Measurements from ENCODE around the gene SORBS1. TPM values are rescaled to one million over a fixed set of nuclear protein-coding genes. Genes with fewer than 3 reads are reported as not detected.
A peak's percentile ranks its signal among the peaks of the same experiment; 100 is the strongest.

Gene SORBS1
- total RNA-seq, 1 experiment from 2014 or later = 39.9 TPM

DNA sequence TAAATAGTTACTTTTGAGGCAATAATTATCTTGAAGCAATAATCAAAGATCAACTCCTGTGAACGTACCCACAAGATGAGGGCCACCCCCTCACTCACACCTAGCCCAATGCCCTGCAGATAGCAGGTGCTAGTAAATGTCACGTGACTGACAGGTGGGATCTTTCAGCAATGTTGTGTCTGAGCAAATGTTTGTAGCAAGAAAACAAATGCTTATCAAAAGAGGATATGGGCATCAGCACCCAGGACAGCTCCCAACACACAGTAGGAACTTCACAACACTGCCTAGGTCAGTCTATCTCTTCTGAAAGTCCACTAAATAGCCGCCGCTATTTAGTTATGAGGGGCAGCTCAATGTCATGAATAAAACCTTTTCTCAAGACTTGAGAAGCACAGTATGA, 149.5 kb downstream of the SORBS1 start (continued):
- TF ChIP-seq NR2C2 (CRISPR knock-in tag; IDR thresholded peaks at IDR 0.05) (no peak), CBFB (CRISPR knock-in tag; IDR thresholded peaks at IDR 0.05; ENCODE audit: low read depth) (no peak), ZNF416 (CRISPR knock-in tag; IDR thresholded peaks at IDR 0.05) (no peak), TP53 (CRISPR knock-in tag; IDR thresholded peaks at IDR 0.05) (no peak), ZNF138 (CRISPR knock-in tag; conservative IDR thresholded peaks at IDR 0.05) (no peak), GRHL2 (CRISPR knock-in tag; IDR thresholded peaks at IDR 0.05; ENCODE audit: insufficient replicate concordance, severe bottlenecking) (no peak), ZNF219 (CRISPR knock-in tag; IDR thresholded peaks at IDR 0.05; ENCODE audit: borderline replicate concordance) (no peak), JAZF1 (CRISPR knock-in tag; IDR thresholded peaks at IDR 0.05) (no peak), ZNF263 (CRISPR knock-in tag; IDR thresholded peaks at IDR 0.05; ENCODE audit: low read depth) (no peak), ZNF232 (CRISPR knock-in tag; IDR thresholded peaks at IDR 0.05) (no peak), RELA (CRISPR knock-in tag; IDR thresholded peaks at IDR 0.05; ENCODE audit: borderline replicate concordance) (no peak), GTF2I (CRISPR knock-in tag; conservative IDR thresholded peaks at IDR 0.05) (no peak), ZBTB21 (CRISPR knock-in tag; IDR thresholded peaks at IDR 0.05; ENCODE audit: borderline replicate concordance) (0 out of 2 replicates have a peak, but pooled peaks have one; percentile 17), IRF2 (CRISPR knock-in tag; IDR thresholded peaks at IDR 0.05; ENCODE audit: borderline replicate concordance, low read depth) (no peak), ETV6 (CRISPR knock-in tag; IDR thresholded peaks at IDR 0.05) (no peak), ELF4 (CRISPR knock-in tag; IDR thresholded peaks at IDR 0.05; ENCODE audit: low read depth) (no peak), TEAD1 (CRISPR knock-in tag; IDR thresholded peaks at IDR 0.05) (0 out of 2 replicates have a peak, but pooled peaks have one; percentile 44)
- TF ChIP-seq, protein P1, sequence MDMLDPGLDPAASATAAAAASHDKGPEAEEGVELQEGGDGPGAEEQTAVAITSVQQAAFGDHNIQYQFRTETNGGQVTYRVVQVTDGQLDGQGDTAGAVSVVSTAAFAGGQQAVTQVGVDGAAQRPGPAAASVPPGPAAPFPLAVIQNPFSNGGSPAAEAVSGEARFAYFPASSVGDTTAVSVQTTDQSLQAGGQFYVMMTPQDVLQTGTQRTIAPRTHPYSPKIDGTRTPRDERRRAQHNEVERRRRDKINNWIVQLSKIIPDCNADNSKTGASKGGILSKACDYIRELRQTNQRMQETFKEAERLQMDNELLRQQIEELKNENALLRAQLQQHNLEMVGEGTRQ (CRISPR knock-in tag; IDR thresholded peaks at IDR 0.05) = peak; percentile 63
- TF ChIP-seq, protein P2, sequence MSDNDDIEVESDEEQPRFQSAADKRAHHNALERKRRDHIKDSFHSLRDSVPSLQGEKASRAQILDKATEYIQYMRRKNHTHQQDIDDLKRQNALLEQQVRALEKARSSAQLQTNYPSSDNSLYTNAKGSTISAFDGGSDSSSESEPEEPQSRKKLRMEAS (CRISPR knock-in tag; IDR thresholded peaks at IDR 0.05) = no peak
- TF ChIP-seq, protein P3, sequence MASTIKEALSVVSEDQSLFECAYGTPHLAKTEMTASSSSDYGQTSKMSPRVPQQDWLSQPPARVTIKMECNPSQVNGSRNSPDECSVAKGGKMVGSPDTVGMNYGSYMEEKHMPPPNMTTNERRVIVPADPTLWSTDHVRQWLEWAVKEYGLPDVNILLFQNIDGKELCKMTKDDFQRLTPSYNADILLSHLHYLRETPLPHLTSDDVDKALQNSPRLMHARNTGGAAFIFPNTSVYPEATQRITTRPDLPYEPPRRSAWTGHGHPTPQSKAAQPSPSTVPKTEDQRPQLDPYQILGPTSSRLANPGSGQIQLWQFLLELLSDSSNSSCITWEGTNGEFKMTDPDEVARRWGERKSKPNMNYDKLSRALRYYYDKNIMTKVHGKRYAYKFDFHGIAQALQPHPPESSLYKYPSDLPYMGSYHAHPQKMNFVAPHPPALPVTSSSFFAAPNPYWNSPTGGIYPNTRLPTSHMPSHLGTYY (CRISPR knock-in tag; IDR thresholded peaks at IDR 0.05) = no peak
- TF ChIP-seq, protein P4, sequence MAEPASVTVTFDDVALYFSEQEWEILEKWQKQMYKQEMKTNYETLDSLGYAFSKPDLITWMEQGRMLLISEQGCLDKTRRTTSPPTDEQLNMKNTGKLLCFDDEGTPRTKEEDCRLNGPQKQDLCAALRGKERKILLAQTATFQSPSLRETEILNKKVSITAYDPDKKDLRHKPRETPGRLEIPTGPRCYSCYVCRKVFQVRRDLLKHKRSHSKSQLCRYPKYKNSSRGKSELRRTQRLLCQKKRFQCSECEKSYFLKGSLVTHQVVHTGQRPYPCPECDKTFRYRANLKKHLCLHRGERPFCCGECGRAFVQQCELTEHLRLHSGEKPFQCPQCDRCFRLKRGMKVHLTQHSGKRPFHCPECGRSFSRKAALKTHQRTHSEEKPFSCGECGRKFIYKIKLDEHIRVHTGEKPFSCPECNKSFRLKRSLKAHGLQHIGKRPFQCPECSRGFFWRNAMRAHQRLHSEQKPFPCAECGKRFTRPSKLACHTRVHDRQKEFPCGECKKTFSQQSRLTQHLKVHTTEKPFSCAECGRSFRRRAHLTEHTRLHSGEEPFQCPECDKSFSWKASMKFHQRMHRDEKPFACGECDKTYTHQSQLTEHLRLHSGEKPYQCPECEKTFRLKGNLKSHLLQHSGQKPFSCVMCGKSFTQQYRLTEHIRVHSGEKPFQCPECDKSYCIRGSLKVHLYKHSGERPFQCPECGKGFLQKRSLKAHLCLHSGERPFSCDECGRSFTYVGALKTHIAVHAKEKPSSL (CRISPR knock-in tag; conservative IDR thresholded peaks at IDR 0.05) = no peak
- TF ChIP-seq, protein P5, sequence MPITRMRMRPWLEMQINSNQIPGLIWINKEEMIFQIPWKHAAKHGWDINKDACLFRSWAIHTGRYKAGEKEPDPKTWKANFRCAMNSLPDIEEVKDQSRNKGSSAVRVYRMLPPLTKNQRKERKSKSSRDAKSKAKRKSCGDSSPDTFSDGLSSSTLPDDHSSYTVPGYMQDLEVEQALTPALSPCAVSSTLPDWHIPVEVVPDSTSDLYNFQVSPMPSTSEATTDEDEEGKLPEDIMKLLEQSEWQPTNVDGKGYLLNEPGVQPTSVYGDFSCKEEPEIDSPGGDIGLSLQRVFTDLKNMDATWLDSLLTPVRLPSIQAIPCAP (CRISPR knock-in tag; IDR thresholded peaks at IDR 0.05) = no peak
- TF ChIP-seq, protein P6, sequence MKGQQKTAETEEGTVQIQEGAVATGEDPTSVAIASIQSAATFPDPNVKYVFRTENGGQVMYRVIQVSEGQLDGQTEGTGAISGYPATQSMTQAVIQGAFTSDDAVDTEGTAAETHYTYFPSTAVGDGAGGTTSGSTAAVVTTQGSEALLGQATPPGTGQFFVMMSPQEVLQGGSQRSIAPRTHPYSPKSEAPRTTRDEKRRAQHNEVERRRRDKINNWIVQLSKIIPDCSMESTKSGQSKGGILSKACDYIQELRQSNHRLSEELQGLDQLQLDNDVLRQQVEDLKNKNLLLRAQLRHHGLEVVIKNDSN (CRISPR knock-in tag; IDR thresholded peaks at IDR 0.05) = peak; percentile 75; the same call in 1 of the 2 replicates
- TF ChIP-seq, protein P7, sequence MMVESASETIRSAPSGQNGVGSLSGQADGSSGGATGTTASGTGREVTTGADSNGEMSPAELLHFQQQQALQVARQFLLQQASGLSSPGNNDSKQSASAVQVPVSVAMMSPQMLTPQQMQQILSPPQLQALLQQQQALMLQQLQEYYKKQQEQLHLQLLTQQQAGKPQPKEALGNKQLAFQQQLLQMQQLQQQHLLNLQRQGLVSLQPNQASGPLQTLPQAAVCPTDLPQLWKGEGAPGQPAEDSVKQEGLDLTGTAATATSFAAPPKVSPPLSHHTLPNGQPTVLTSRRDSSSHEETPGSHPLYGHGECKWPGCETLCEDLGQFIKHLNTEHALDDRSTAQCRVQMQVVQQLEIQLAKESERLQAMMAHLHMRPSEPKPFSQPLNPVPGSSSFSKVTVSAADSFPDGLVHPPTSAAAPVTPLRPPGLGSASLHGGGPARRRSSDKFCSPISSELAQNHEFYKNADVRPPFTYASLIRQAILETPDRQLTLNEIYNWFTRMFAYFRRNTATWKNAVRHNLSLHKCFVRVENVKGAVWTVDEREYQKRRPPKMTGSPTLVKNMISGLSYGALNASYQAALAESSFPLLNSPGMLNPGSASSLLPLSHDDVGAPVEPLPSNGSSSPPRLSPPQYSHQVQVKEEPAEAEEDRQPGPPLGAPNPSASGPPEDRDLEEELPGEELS (CRISPR knock-in tag; IDR thresholded peaks at IDR 0.05) = no peak
- TF ChIP-seq, protein P8, sequence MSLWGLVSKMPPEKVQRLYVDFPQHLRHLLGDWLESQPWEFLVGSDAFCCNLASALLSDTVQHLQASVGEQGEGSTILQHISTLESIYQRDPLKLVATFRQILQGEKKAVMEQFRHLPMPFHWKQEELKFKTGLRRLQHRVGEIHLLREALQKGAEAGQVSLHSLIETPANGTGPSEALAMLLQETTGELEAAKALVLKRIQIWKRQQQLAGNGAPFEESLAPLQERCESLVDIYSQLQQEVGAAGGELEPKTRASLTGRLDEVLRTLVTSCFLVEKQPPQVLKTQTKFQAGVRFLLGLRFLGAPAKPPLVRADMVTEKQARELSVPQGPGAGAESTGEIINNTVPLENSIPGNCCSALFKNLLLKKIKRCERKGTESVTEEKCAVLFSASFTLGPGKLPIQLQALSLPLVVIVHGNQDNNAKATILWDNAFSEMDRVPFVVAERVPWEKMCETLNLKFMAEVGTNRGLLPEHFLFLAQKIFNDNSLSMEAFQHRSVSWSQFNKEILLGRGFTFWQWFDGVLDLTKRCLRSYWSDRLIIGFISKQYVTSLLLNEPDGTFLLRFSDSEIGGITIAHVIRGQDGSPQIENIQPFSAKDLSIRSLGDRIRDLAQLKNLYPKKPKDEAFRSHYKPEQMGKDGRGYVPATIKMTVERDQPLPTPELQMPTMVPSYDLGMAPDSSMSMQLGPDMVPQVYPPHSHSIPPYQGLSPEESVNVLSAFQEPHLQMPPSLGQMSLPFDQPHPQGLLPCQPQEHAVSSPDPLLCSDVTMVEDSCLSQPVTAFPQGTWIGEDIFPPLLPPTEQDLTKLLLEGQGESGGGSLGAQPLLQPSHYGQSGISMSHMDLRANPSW (CRISPR knock-in tag; conservative IDR thresholded peaks at IDR 0.05; ENCODE audit: low read depth) = no peak
- TF ChIP-seq, protein P9, sequence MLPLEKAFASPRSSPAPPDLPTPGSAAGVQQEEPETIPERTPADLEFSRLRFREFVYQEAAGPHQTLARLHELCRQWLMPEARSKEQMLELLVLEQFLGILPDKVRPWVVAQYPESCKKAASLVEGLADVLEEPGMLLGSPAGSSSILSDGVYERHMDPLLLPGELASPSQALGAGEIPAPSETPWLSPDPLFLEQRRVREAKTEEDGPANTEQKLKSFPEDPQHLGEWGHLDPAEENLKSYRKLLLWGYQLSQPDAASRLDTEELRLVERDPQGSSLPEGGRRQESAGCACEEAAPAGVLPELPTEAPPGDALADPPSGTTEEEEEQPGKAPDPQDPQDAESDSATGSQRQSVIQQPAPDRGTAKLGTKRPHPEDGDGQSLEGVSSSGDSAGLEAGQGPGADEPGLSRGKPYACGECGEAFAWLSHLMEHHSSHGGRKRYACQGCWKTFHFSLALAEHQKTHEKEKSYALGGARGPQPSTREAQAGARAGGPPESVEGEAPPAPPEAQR (CRISPR knock-in tag; IDR thresholded peaks at IDR 0.05) = no peak
- TF ChIP-seq, protein P10, sequence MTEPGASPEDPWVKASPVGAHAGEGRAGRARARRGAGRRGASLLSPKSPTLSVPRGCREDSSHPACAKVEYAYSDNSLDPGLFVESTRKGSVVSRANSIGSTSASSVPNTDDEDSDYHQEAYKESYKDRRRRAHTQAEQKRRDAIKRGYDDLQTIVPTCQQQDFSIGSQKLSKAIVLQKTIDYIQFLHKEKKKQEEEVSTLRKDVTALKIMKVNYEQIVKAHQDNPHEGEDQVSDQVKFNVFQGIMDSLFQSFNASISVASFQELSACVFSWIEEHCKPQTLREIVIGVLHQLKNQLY (CRISPR knock-in tag; IDR thresholded peaks at IDR 0.05) = no peak

Measured in WTC11 (cell line).